GM12892 (cell line): Measurements from ENCODE around the gene ELMOD3.
"Not testable (repeated sequence)": the region's sequence is repeated elsewhere in the genome, so short reads cannot be mapped to it uniquely, and the experiment has no call there.

Experiments used
- DNase-seq: peaks from one replicate; pipeline ENCODE4 v3.0.0; 2011; ENCODE audit not compliant: insufficient read length
- FAIRE-seq: peaks from 2 replicates; lab custom pipeline; 2011; peaks lifted over from hg19 to GRCh38; lab: Jason Lieb, UNC
- POLR2A ChIP-seq: IDR thresholded peaks from 2 replicates; pipeline ENCODE4 v1.6.1; 2011; ENCODE audit warnings: low read depth, low read length, control low read depth
- POLR2AphosphoS5 ChIP-seq: IDR thresholded peaks from 2 replicates; pipeline ENCODE4 v1.6.1; 2011; ENCODE audit warnings: low read depth, low read length, control low read depth
- TAF1 ChIP-seq: IDR thresholded peaks from 2 replicates; pipeline ENCODE4 v1.6.1; 2011; ENCODE audit warnings: low read depth, mild to moderate bottlenecking, control low read depth, low read length, borderline replicate concordance

Gene ELMOD3

GRCh38 chr2:85399183-85399455 is 44.5 kb downstream of the ELMOD3 start:
- FAIRE-seq (no peak), DNase-seq (no peak)
- no peak for TF ChIP-seq POLR2A
- no peak for TF ChIP-seq TAF1
- TF ChIP-seq POLR2AphosphoS5: no peak

GRCh38 chr2:85400023-85400422 is 45.5 kb downstream of the ELMOD3 start:
- DNase-seq (no peak), FAIRE-seq (no peak)
- TF ChIP-seq POLR2AphosphoS5 (no peak), POLR2A (no peak), TAF1 (no peak)

- DNase-seq (no peak), FAIRE-seq (no peak)
- TF ChIP-seq POLR2A (no peak), TAF1 (no peak), POLR2AphosphoS5 (no peak)
Observed at GRCh38 chr2:85400541-85401463, 46.2 kb downstream of the ELMOD3 start.

GRCh38 chr2:85401464-85401805 is 46.9 kb downstream of the ELMOD3 start:
- FAIRE-seq (no peak), DNase-seq (no peak)
- TF ChIP-seq TAF1 (no peak), POLR2AphosphoS5 (no peak), POLR2A (no peak)

GRCh38 chr2:85401844-85402243 is 47.3 kb downstream of the ELMOD3 start:
- no peak for TF ChIP-seq TAF1
- TF ChIP-seq POLR2AphosphoS5: no peak
- TF ChIP-seq POLR2A: no peak
- DNase-seq (no peak), FAIRE-seq (no peak)

- no peak for DNase-seq
- peak; percentile 84 for FAIRE-seq
- no peak for TF ChIP-seq TAF1
- TF ChIP-seq POLR2A: no peak
- TF ChIP-seq POLR2AphosphoS5: no peak
Observed at GRCh38 chr2:85405201-85406059, 50.9 kb downstream of the ELMOD3 start.

GRCh38 chr2:85409845-85410583 is 55.4 kb downstream of the ELMOD3 start, which contains the start of gene CAPG:
Gene CAPG (minus strand): TSS chr2:85410366. CDS start chr2:85402145, 8,221 bp downstream.
- no peak for TF ChIP-seq TAF1
- TF ChIP-seq POLR2AphosphoS5: peak; percentile 43; the same call in 1 of the 2 replicates
- FAIRE-seq (peak; percentile 87), DNase-seq (peak; percentile 83)

GRCh38 chr2:85410584-85411404 is 56.2 kb downstream of the ELMOD3 start:
- DNase-seq (no peak), FAIRE-seq (no peak)
- no peak for TF ChIP-seq POLR2AphosphoS5

- FAIRE-seq: no peak
- no peak for DNase-seq
Observed at GRCh38 chr2:85411405-85411748, 56.8 kb downstream of the ELMOD3 start.

GRCh38 chr2:85413592-85414420 is 59.2 kb downstream of the ELMOD3 start:
- FAIRE-seq (no peak), DNase-seq (no peak)

More at GRCh38 chr2:85411405-85411748, 56.8 kb downstream of the ELMOD3 start:
- no peak for TF ChIP-seq TAF1
- TF ChIP-seq POLR2AphosphoS5: no peak
- TF ChIP-seq POLR2A: no peak

GRCh38 chr2:85414421-85414759 is 59.8 kb downstream of the ELMOD3 start:
- not testable (repeated sequence) for DNase-seq, FAIRE-seq

More at GRCh38 chr2:85413592-85414420, 59.2 kb downstream of the ELMOD3 start:
- no peak for TF ChIP-seq TAF1
- TF ChIP-seq POLR2AphosphoS5: no peak
- TF ChIP-seq POLR2A: no peak
